Glutamatergic neuron (in vitro differentiated cells): ENCODE measurements around the gene DTYMK. TPM values are rescaled to one million over a fixed set of nuclear protein-coding genes. Genes with fewer than 3 reads are reported as not detected.
A peak's percentile ranks its signal among the peaks of the same experiment; 100 is the strongest.

Experiments
- DNase-seq: peaks from one replicate; pipeline ENCODE4 v3.0.0; 2022
- H3K27ac Mint-ChIP-seq: one replicate; pipeline ENCODE4 v1.8.0; 2020; ENCODE audit warnings: mild to moderate bottlenecking, mixed read lengths, inconsistent platforms; ENCODE audit not compliant: unreplicated experiment
- H3K27me3 Mint-ChIP-seq: one replicate; pipeline ENCODE4 v1.8.0; 2020; ENCODE audit warnings: mild to moderate bottlenecking, moderate library complexity, mixed read lengths, inconsistent platforms; ENCODE audit not compliant: unreplicated experiment
- H3K36me3 Mint-ChIP-seq: one replicate; pipeline ENCODE4 v1.8.0; 2020; ENCODE audit warnings: mild to moderate bottlenecking, mixed read lengths, inconsistent platforms; ENCODE audit not compliant: unreplicated experiment
- H3K4me1 Mint-ChIP-seq: one replicate; pipeline ENCODE4 v1.8.0; 2020; ENCODE audit warnings: mild to moderate bottlenecking, low read depth, mixed read lengths, inconsistent platforms; ENCODE audit not compliant: unreplicated experiment
- H3K4me3 Mint-ChIP-seq: one replicate; pipeline ENCODE4 v1.8.0; 2020; ENCODE audit warnings: mild to moderate bottlenecking, mixed read lengths, inconsistent platforms; ENCODE audit not compliant: unreplicated experiment
- H3K9me3 Mint-ChIP-seq: one replicate; pipeline ENCODE4 v1.8.0; 2020; ENCODE audit warnings: mild to moderate bottlenecking, moderate library complexity, mixed read lengths, inconsistent platforms; ENCODE audit not compliant: unreplicated experiment
- CTCF ChIP-seq: fragments of 200-600 bp; sonication (generic); IDR thresholded peaks from one replicate; pipeline ENCODE4 v1.5.0; 2021; ENCODE audit not compliant: partially characterized antibody, unreplicated experiment
- total RNA-seq: library from RNA; stranded (reverse); fragmentation: NEBNext Ultra II Directional; extraction: Animal tissue kit (Norgen Biotek cat#: 25700); gene quantifications from one replicate; pipeline ENCODE4 v1.2.1, GENCODE V29; 2021; ENCODE audit not compliant: unreplicated experiment

Gene DTYMK
- total RNA-seq, 1 donor from 2014 or later: 32.8 TPM

- H3K4me1 Mint-ChIP-seq: peaks cover 4% of the 10 kb centered on the region
- H3K4me3 Mint-ChIP-seq: peak within 1 kb of the TSS; percentile 83
- no peak for TF ChIP-seq CTCF
- DNase-seq: peak; percentile 99
- H3K9me3 Mint-ChIP-seq: peaks cover 10% of the 10 kb centered on the region
- peaks cover 7% of the 10 kb centered on the region for H3K36me3 Mint-ChIP-seq
- peak within 1 kb of the TSS; percentile 85 for H3K27ac Mint-ChIP-seq
- H3K27me3 Mint-ChIP-seq: peaks cover 5% of the 10 kb centered on the region
Measured at GRCh38 chr2:241701399-241702154, 15.0 kb upstream of the DTYMK start, which contains the start of gene ING5. Gene ING5, plus strand, starts transcription at chr2:241702039. Its CDS starts 27 bp downstream, at chr2:241702066.

GRCh38 chr2:241701149-241701398 is 14.5 kb upstream of the DTYMK start:
- TF ChIP-seq CTCF: no peak
- peak overlapping the region; percentile 85 for H3K27ac Mint-ChIP-seq
- peaks cover 5% of the 10 kb centered on the region for H3K27me3 Mint-ChIP-seq
- H3K4me3 Mint-ChIP-seq: peak overlapping the region; percentile 83
- peaks cover 9% of the 10 kb centered on the region for H3K9me3 Mint-ChIP-seq
- no peak for DNase-seq
- peaks cover 6% of the 10 kb centered on the region for H3K36me3 Mint-ChIP-seq
- peaks cover 4% of the 10 kb centered on the region for H3K4me1 Mint-ChIP-seq

- TF ChIP-seq CTCF: no peak
- Mint-ChIP-seq H3K36me3 (no peaks in the 10 kb centered on the region), H3K4me3 (no peak overlapping the region), H3K4me1 (no peaks in the 10 kb centered on the region), H3K9me3 (no peaks in the 10 kb centered on the region), H3K27ac (no peak overlapping the region), H3K27me3 (peaks cover 7% of the 10 kb centered on the region)
- no peak for DNase-seq
Measured at GRCh38 chr2:241695651-241696050, 9.0 kb upstream of the DTYMK start.

- Mint-ChIP-seq H3K36me3 (no peaks in the 10 kb centered on the region), H3K9me3 (peaks cover 3% of the 10 kb centered on the region), H3K4me1 (peaks cover 3% of the 10 kb centered on the region), H3K4me3 (no peak overlapping the region), H3K27ac (no peak overlapping the region), H3K27me3 (peaks cover 4% of the 10 kb centered on the region)
- no peak for DNase-seq
- TF ChIP-seq CTCF: no peak
Measured at GRCh38 chr2:241692448-241692847, 5.8 kb upstream of the DTYMK start.

DNA sequence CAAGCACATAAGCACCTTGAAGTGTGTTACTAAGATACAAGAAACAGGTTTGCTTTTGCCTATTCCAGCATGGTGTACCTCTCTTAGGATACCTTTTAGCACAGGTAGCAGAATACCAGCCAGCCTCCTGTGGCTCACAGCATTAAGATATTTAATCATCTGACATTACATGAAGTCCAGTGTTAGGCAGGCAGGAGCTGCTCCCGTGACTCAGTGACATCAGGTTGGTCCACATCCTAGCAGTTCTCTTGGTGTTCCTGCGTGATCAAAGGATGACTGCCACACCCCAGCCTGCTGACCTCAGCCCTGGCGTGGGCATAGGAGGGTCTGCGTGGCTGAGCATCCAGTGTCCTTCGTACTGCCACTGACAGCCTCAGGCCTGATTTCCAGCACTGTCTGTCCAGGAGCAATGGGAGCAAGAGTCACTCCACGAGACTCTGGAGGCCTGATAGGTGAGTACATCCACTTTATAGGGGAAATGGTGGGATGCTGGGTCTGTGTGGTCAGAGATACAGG is 3.6 kb upstream of the DTYMK start:
- Mint-ChIP-seq H3K4me1 (peaks cover 6% of the 10 kb centered on the region), H3K4me3 (no peak overlapping the region), H3K27ac (no peak overlapping the region), H3K27me3 (peaks cover 5% of the 10 kb centered on the region), H3K9me3 (peaks cover 6% of the 10 kb centered on the region), H3K36me3 (no peaks in the 10 kb centered on the region)
- TF ChIP-seq CTCF: no peak
- DNase-seq: no peak
